ENCODE data around the gene IL2RA. TPM values are rescaled to one million over a fixed set of nuclear protein-coding genes. Genes with fewer than 3 reads are reported as not detected.

Gene IL2RA
- total and polyA plus RNA-seq, 12 donors: 0.19 to 9.1 (median 0.82) TPM

- ATAC-seq (no peak), DNase-seq (no peak)
- Histone ChIP-seq H3K27ac (no peak overlapping the region), H3K4me3 (no peak overlapping the region), H3K27me3 (no peaks in the 10 kb centered on the region), H3K4me1 (peaks cover 0 to 7% (median 0%) of the 10 kb centered on the region in 9 donors), H3K36me3 (no peaks in the 10 kb centered on the region), H3K9me3 (peaks cover 0 to 33% (median 8%) of the 10 kb centered on the region in 11 donors)
- intact Hi-C loops (cut with DNase I): no loop called here
- TF ChIP-seq CTCF (IDR thresholded peaks at IDR 0.05): no peak
- 92 to 94% methylated on average over 2 of the region's 2 CpGs for WGBS, 2 donors
Observed at GRCh38 chr10:5989756-5990155, 72.4 kb downstream of the IL2RA start.

GRCh38 chr10:5988336-5988920 lies 73.7 kb downstream of the IL2RA start:
- no peak for ATAC-seq
- DNase-seq: no peak
- WGBS, 2 donors: 92 to 96% methylated on average over 10 of the region's 10 CpGs
- no peaks in the 10 kb centered on the region for H3K36me3 ChIP-seq
- no peaks in the 10 kb centered on the region for H3K27me3 ChIP-seq
- TF ChIP-seq CTCF (IDR thresholded peaks at IDR 0.05): no peak
- peaks cover 0 to 7% (median 0%) of the 10 kb centered on the region in 9 donors for H3K4me1 ChIP-seq
- peak overlapping the region in 1 of 10 donors; percentile 1 for H3K27ac ChIP-seq
- H3K9me3 ChIP-seq: peaks cover 0 to 23% (median 8%) of the 10 kb centered on the region in 11 donors
- H3K4me3 ChIP-seq: no peak overlapping the region
- intact Hi-C loops (cut with DNase I): no loop called here

- H3K36me3 ChIP-seq: no peaks in the 10 kb centered on the region
- H3K4me1 ChIP-seq: peaks cover 0 to 7% (median 0%) of the 10 kb centered on the region in 9 donors
- DNase-seq: peak in 1 of 2 donors; percentile 54
- ATAC-seq: peak in 3 of 8 donors; percentile 45 to 61 (median 59)
- H3K27me3 ChIP-seq: no peaks in the 10 kb centered on the region
- intact Hi-C loops (cut with DNase I): no loop called here
- no peak overlapping the region for H3K4me3 ChIP-seq
- no peak for TF ChIP-seq CTCF (IDR thresholded peaks at IDR 0.05)
- 34 to 35% methylated on average over 4 of the region's 4 CpGs for WGBS, 2 donors
- H3K9me3 ChIP-seq: peaks cover 0 to 18% (median 8%) of the 10 kb centered on the region in 11 donors
- H3K27ac ChIP-seq: peak overlapping the region in 2 of 10 donors; percentile 1 to 15
Observed at GRCh38 chr10:5987747-5988146, 74.4 kb downstream of the IL2RA start.

GRCh38 chr10:5985029-5985428 lies 77.1 kb downstream of the IL2RA start:
- ATAC-seq: peak in 1 of 8 donors; percentile 17
- H3K27ac ChIP-seq: no peak overlapping the region
- no peak for TF ChIP-seq CTCF (IDR thresholded peaks at IDR 0.05)
- peaks cover 0 to 7% (median 0%) of the 10 kb centered on the region in 9 donors for H3K4me1 ChIP-seq
- no peaks in the 10 kb centered on the region for H3K36me3 ChIP-seq
- intact Hi-C loops (cut with DNase I): no loop called here
- H3K27me3 ChIP-seq: no peaks in the 10 kb centered on the region
- 85 to 88% methylated on average over 5 of the region's 5 CpGs for WGBS, 2 donors
- H3K9me3 ChIP-seq: no peaks in the 10 kb centered on the region
- H3K4me3 ChIP-seq: no peak overlapping the region
- DNase-seq: no peak
